Endometrium (tissue), 2 donors: ENCODE measurements around the gene C1GALT1.

Experiments
- FAIRE-seq: peaks from 2 replicates; lab custom pipeline; 2012; peaks lifted over from hg19 to GRCh38; lab: Jason Lieb, UNC
- donor health status: control.
- donor health status: control.

C1GALT1 gene

GRCh38 chr7:7272294-7272693 is 90.0 kb downstream of the C1GALT1 start:
- FAIRE-seq, result no peak

GRCh38 chr7:7274782-7275181 is 92.4 kb downstream of the C1GALT1 start:
- no peak for FAIRE-seq

DNA sequence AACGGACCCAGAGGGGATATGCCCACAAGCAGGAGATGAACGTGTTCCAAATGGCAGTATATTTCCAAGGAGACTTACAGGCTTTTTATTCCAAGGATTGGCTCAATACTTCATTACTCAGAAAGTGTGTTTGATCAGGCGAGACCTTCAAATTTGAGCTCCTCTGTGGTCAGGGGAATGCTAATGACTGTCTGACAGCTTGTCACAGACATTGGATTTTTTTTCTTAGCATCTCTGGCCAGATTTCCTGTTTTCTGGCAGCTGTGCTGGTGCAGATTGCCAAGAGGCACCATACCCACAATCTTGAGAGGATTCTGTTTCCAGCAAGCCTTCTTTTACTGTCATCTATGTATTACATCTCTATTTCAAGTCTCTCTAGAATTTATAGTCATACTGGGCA is 93.8 kb downstream of the C1GALT1 start:
- FAIRE-seq, result no peak

DNA sequence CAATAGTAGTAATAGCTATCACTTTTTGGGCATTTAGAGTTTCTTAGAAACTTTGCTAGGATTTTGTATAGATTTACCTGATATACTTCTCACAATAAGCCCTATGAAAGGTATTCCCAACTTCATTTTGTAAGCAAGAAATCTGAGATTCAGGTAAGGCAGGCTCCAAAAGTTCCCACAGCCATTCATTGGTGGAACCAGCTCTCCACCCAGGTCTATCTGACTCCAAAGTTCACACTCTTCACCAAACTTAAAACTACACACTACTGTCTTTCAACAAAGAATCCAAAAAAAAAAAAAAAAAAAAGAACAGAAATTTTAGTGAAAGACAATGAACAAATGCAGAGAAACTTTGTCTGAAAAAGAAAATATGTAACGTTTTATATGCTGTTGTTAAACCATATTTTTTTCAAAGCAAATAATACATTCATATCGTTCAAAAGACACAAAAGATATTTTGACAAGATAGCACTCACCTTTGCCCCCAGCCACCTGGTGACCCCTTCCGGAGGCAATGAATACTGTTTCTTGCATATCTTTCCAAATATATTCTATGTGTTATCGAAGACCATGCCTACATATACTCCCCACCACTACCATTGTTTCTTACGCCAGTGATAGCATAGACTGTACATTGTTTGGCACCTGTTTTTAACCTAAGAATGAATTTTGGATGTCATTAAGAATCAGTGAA is 108.2 kb downstream of the C1GALT1 start:
- FAIRE-seq, result no peak

- FAIRE-seq, result no peak
These were observed 109.7 kb downstream of the C1GALT1 start for GRCh38 chr7:7292085-7292484.

DNA sequence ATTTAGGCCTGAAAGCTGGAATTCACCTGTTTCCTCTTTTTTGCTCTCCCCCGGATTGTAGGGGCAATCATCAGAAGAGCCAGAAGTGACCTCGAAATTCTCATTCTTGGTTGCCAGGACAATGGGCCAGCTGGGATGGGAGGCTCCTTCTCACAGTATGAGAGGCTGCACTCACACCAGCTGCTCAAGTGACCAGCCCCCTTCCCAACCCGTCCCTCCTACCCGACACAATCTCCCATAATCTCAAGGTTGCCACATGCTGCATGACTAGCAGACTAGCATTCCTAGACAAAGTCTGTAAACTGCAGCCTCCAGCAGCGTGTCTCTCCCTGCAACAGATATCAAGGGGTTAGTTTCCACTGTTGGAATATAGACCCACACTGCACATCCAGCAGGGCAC is 110.3 kb downstream of the C1GALT1 start:
- FAIRE-seq, result no peak

DNA sequence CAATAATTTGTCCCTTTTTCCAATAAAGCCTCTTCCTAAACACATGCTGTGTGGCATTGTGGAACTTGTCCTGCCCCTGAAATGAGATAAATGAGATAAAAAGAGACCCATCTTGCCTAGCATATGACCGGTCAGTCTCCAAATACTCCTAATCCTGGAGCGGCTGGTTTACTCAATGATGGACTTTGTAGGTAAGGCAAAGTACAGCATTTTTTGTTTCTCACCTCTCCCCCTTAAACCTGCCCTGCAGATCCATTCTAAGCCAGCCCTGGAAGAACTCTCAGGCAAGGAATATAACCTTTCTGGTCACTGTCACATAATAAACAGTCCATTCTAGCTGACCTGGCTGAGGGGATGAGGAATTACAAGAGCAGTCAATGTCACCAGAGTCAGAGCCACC is 110.7 kb downstream of the C1GALT1 start:
- no peak for FAIRE-seq

- FAIRE-seq, result no peak
These were observed 112.6 kb downstream of the C1GALT1 start for GRCh38 chr7:7294911-7295310.
